Liver (tissue), 9 donors: ENCODE data around the gene PARD3B. TPM values are rescaled to one million over a fixed set of nuclear protein-coding genes. Genes with fewer than 3 reads are reported as not detected.

ENCODE experiments used
- DNase-seq: peaks from one replicate; pipeline ENCODE4 v3.0.0-alpha.2; 2017; ENCODE audit warnings: low spot score
- H3K27ac ChIP-seq, 2 donors: one replicate each; pipeline ENCODE4 v1.7.0; 2013; ENCODE audit warnings: inconsistent platforms in 2 of 2, low read length in 2 of 2, control low read depth in 1 of 2, low read depth in 1 of 2, mild to moderate bottlenecking in 1 of 2
- H3K27me3 ChIP-seq, 4 donors: one replicate each; pipeline versions ENCODE4 v1.6.1 to v1.7.0; 2013; ENCODE audit warnings: low read length in 3 of 4, inconsistent platforms in 1 of 4, mild to moderate bottlenecking in 1 of 4, moderate library complexity in 1 of 4; ENCODE audit not compliant: control insufficient read depth in 4 of 4, insufficient read depth in 4 of 4
- H3K36me3 ChIP-seq, 4 donors: one replicate each; pipeline versions ENCODE4 v1.6.1 to v1.7.0; 2013; ENCODE audit warnings: low read length in 3 of 4, mild to moderate bottlenecking in 3 of 4, low read depth in 1 of 4, moderate library complexity in 1 of 4; ENCODE audit not compliant: control insufficient read depth in 4 of 4, insufficient read depth in 3 of 4
- H3K4me1 ChIP-seq, 4 donors: one replicate each; pipeline versions ENCODE4 v1.6.1 to v1.7.0; 2013; ENCODE audit warnings: low read length in 3 of 4, mild to moderate bottlenecking in 3 of 4, moderate library complexity in 1 of 4; ENCODE audit not compliant: control insufficient read depth in 4 of 4, insufficient read depth in 4 of 4
- H3K4me3 ChIP-seq, 3 donors: one replicate each; pipeline versions ENCODE4 v1.6.1 to v1.7.0; 2013; ENCODE audit warnings: low read length in 3 of 3, control low read depth in 1 of 3, low read depth in 1 of 3, mild to moderate bottlenecking in 1 of 3
- H3K9ac ChIP-seq, 2 donors: one replicate each; pipeline ENCODE4 v1.7.0; 2013; ENCODE audit warnings: low read length in 2 of 2, mild to moderate bottlenecking in 2 of 2, moderate library complexity in 2 of 2, control low read depth in 1 of 2, low read depth in 1 of 2
- H3K9me3 ChIP-seq, 4 donors: one replicate each; pipeline versions ENCODE4 v1.6.1 to v1.7.0; 2013; ENCODE audit warnings: low read length in 3 of 4; ENCODE audit not compliant: control insufficient read depth in 4 of 4
- ATF3 ChIP-seq: IDR thresholded peaks from 2 replicates; pipeline ENCODE4 v1.6.1; 2016; ENCODE audit warnings: antibody characterized with exemption
- CTCF ChIP-seq: fragments of 150-350 bp; IDR thresholded peaks from 2 replicates; pipeline ENCODE4 v1.5.1; 2017; ENCODE audit warnings: improper control_type of control experiment, low read depth, low read length; ENCODE audit not compliant: missing input control
- FOXA1 ChIP-seq: IDR thresholded peaks from 2 replicates; pipeline ENCODE4 v1.6.1; 2016; ENCODE audit warnings: antibody characterized with exemption
- FOXA2 ChIP-seq: IDR thresholded peaks from 2 replicates; pipeline ENCODE4 v1.6.1; 2016; ENCODE audit warnings: antibody characterized with exemption
- HNF4A ChIP-seq, 2 donors: conservative IDR thresholded peaks; 2 replicates each; pipeline ENCODE4 v1.6.1; 2016; ENCODE audit warnings: antibody characterized with exemption in 2 of 2, mild to moderate bottlenecking in 2 of 2
- HNF4G ChIP-seq: IDR thresholded peaks from 2 replicates; pipeline ENCODE4 v1.6.1; 2016; ENCODE audit warnings: antibody characterized with exemption
- JUND ChIP-seq, 2 donors: IDR thresholded peaks; 2 replicates each; pipeline ENCODE4 v1.6.1; 2016; ENCODE audit warnings: antibody characterized with exemption in 2 of 2
- MAX ChIP-seq: IDR thresholded peaks from 2 replicates; pipeline ENCODE4 v1.6.1; 2016; ENCODE audit warnings: antibody characterized with exemption
- NR2F2 ChIP-seq: IDR thresholded peaks from 2 replicates; pipeline ENCODE4 v1.6.1; 2016; ENCODE audit warnings: antibody characterized with exemption
- RAD21 ChIP-seq, 2 donors: IDR thresholded peaks; 2 replicates each; pipeline ENCODE4 v1.6.1; 2016; ENCODE audit warnings: antibody characterized with exemption in 2 of 2, mild to moderate bottlenecking in 2 of 2
- REST ChIP-seq: IDR thresholded peaks from 2 replicates; pipeline ENCODE4 v1.6.1; 2016; ENCODE audit warnings: antibody characterized with exemption, mild to moderate bottlenecking
- RXRA ChIP-seq, 2 donors: IDR thresholded peaks; 2 replicates each; pipeline ENCODE4 v1.6.1; 2017 to 2018; ENCODE audit warnings: antibody characterized with exemption in 2 of 2, mild to moderate bottlenecking in 1 of 2
- SP1 ChIP-seq: IDR thresholded peaks from 2 replicates; pipeline ENCODE4 v1.6.1; 2018; ENCODE audit warnings: antibody characterized with exemption, mild to moderate bottlenecking
- TAF1 ChIP-seq: conservative IDR thresholded peaks from 2 replicates; pipeline ENCODE4 v1.6.1; 2016; ENCODE audit warnings: antibody characterized with exemption, mild to moderate bottlenecking
- YY1 ChIP-seq: IDR thresholded peaks from 2 replicates; pipeline ENCODE4 v1.6.1; 2016; ENCODE audit warnings: antibody characterized with exemption, mild to moderate bottlenecking
- ZBTB33 ChIP-seq: IDR thresholded peaks from 2 replicates; pipeline ENCODE4 v1.6.1; 2016; ENCODE audit warnings: antibody characterized with exemption
- WGBS: extraction: QIAGEN DNeasy Blood & Tissue Kit; methylation state at CpG from one replicate; pipeline ENCODE4 v1.1.7; 2013; 5-methylcytosine and 5-hydroxymethylcytosine counted together
- polyA plus RNA-seq, 2 donors: library from polyadenylated mRNA; stranded (reverse) in 1 of 2; unstranded in 1 of 2; fragments of 200-250 nt in 1 of 2; fragments of >200 nt in 1 of 2; fragmentation: Nextera tagmentation in 1 of 2; extraction: Ambion mirVana in 1 of 2; gene quantifications; one replicate each; pipeline versions ENCODE4 v1.2.1 to v1.2.3, GENCODE V29; 2013 to 2015
- total RNA-seq, 2 donors: library from RNA; depleted of rRNA; stranded (reverse); fragments of >200 nt; gene quantifications; one replicate each; pipeline ENCODE4 v1.2.3, GENCODE V29; 2014
- donor health status: healthy.
- donor health status: healthy.
- donor health status: healthy.
- donor health status: healthy.
- donor health status: healthy.

Gene PARD3B
- total and polyA plus RNA-seq, 4 donors = 1.1 to 10.3 (median 3.7) TPM

GRCh38 chr2:205003288-205003687 is 458.0 kb downstream of the PARD3B start:
- Histone ChIP-seq H3K4me3 (no peak overlapping the region), H3K4me1 (no peaks in the 10 kb centered on the region), H3K9ac (no peak overlapping the region), H3K27me3 (no peaks in the 10 kb centered on the region), H3K27ac (no peak overlapping the region), H3K36me3 (no peaks in the 10 kb centered on the region), H3K9me3 (no peaks in the 10 kb centered on the region)
- TF ChIP-seq ZBTB33 (no peak), FOXA2 (no peak), SP1 (no peak), TAF1 (no peak), MAX (no peak), HNF4A (conservative IDR thresholded peaks at IDR 0.05) (no peak), YY1 (no peak), JUND (IDR thresholded peaks at IDR 0.05) (no peak), HNF4G (no peak), RAD21 (IDR thresholded peaks at IDR 0.05) (no peak), RXRA (IDR thresholded peaks at IDR 0.05) (no peak), NR2F2 (no peak), REST (no peak), ATF3 (no peak)
- 93% methylated on average over 4 of the region's 4 CpGs for WGBS
- DNase-seq = no peak

- H3K4me1 ChIP-seq = no peaks in the 10 kb centered on the region
- WGBS = 0% methylated on average over 1 of the region's 1 CpG
- H3K4me3 ChIP-seq = no peak overlapping the region
- H3K9ac ChIP-seq = no peak overlapping the region
- no peaks in the 10 kb centered on the region for H3K27me3 ChIP-seq
- no peaks in the 10 kb centered on the region for H3K9me3 ChIP-seq
- TF ChIP-seq RAD21 (IDR thresholded peaks at IDR 0.05) = no peak
- TF ChIP-seq SP1 = no peak
- no peak for TF ChIP-seq HNF4A (conservative IDR thresholded peaks at IDR 0.05)
- no peak for TF ChIP-seq FOXA1
- no peak for TF ChIP-seq HNF4G
- TF ChIP-seq YY1 = no peak
- no peak for TF ChIP-seq JUND (IDR thresholded peaks at IDR 0.05)
- no peak for TF ChIP-seq MAX
- no peak for TF ChIP-seq FOXA2
- TF ChIP-seq REST = no peak
- no peak for TF ChIP-seq TAF1
- TF ChIP-seq CTCF = no peak
- no peaks in the 10 kb centered on the region for H3K36me3 ChIP-seq
- no peak overlapping the region for H3K27ac ChIP-seq
- no peak for DNase-seq
These were observed 464.9 kb downstream of the PARD3B start for GRCh38 chr2:205010196-205010595.
